Right lung (tissue), 5 donors: ENCODE measurements around the gene CRB2. TPM values are rescaled to one million over a fixed set of nuclear protein-coding genes. Genes with fewer than 3 reads are reported as not detected.

Experiments used
- DNase-seq, 2 donors: peaks; one replicate each; pipeline ENCODE4 v3.0.0-alpha.2; 2013
- polyA plus RNA-seq, 5 donors: library from polyadenylated mRNA; unstranded; fragments of 120-200 nt; gene quantifications; one replicate each; pipeline versions ENCODE4 v1.2.1 to v1.2.3, GENCODE V29; 2013; ENCODE audit warnings: inconsistent platforms in 1 of 5, low replicate concordance in 1 of 5; ENCODE audit not compliant: insufficient read length in 5 of 5, insufficient read depth in 1 of 5

CRB2 gene
- polyA plus RNA-seq, 5 donors = 0.16 to 0.64 (median 0.31) TPM

- peak; percentile 33 to 35 for DNase-seq
Measured at GRCh38 chr9:123364241-123364824, 8.3 kb downstream of the CRB2 start.

- DNase-seq = no peak
Measured at GRCh38 chr9:123365287-123365880, 9.4 kb downstream of the CRB2 start.

- no peak for DNase-seq
Measured at GRCh38 chr9:123365881-123366528, 10.0 kb downstream of the CRB2 start.

- DNase-seq = no peak
Measured at GRCh38 chr9:123368023-123368422, 12.0 kb downstream of the CRB2 start.

GRCh38 chr9:123368536-123369153, 12.6 kb downstream of the CRB2 start:
- DNase-seq = no peak

GRCh38 chr9:123369296-123369695, 13.3 kb downstream of the CRB2 start:
- DNase-seq = no peak

GRCh38 chr9:123370108-123370507, 14.1 kb downstream of the CRB2 start:
- no peak for DNase-seq

- no peak for DNase-seq
Measured at GRCh38 chr9:123370526-123371227, 14.7 kb downstream of the CRB2 start.

GRCh38 chr9:123371228-123371584, 15.2 kb downstream of the CRB2 start:
- DNase-seq = no peak

GRCh38 chr9:123371805-123372590, 16.0 kb downstream of the CRB2 start:
- no peak for DNase-seq

GRCh38 chr9:123372766-123373446, 16.9 kb downstream of the CRB2 start:
- DNase-seq = no peak

- no peak for DNase-seq
Measured at GRCh38 chr9:123373447-123373923, 17.5 kb downstream of the CRB2 start.

GRCh38 chr9:123373946-123374345, 17.9 kb downstream of the CRB2 start:
- no peak for DNase-seq

GRCh38 chr9:123375469-123376132, 19.6 kb downstream of the CRB2 start:
- no peak for DNase-seq

GRCh38 chr9:123376218-123377071, 20.4 kb downstream of the CRB2 start:
- no peak for DNase-seq

GRCh38 chr9:123377211-123377971, 21.4 kb downstream of the CRB2 start:
- no peak for DNase-seq

GRCh38 chr9:123378025-123378424, 22.0 kb downstream of the CRB2 start:
- no peak for DNase-seq

GRCh38 chr9:123378956-123379660, 23.1 kb downstream of the CRB2 start:
- DNase-seq = no peak
